H1 (cell line): Measurements from ENCODE around the gene SBF2. TPM values are rescaled to one million over a fixed set of nuclear protein-coding genes. Genes with fewer than 3 reads are reported as not detected.

Experiments used
- CTCF ChIA-PET: fragments of 300-600 bp; sonication (Branson Sonifier 250); formaldehyde crosslinking; loops from one replicate; lab custom pipeline; 2021; ENCODE audit not compliant: partially characterized antibody; lab: Charles Lee
- POLR2A ChIA-PET: fragments of 300-600 bp; sonication (Branson Sonifier 250); formaldehyde crosslinking; loops from one replicate; lab custom pipeline; 2021; ENCODE audit warnings: inconsistent platforms; ENCODE audit not compliant: partially characterized antibody; lab: Charles Lee
- DNase-seq, 2 experiments: peaks; one replicate each; pipeline versions ENCODE4 v3.0.0 to v3.0.0-alpha.2; 2010 to 2022; ENCODE audit warnings: low spot score in 2 of 2, low read depth in 1 of 2, mixed read lengths in 1 of 2
- FAIRE-seq: peaks from 2 replicates; lab custom pipeline; 2011; peaks lifted over from hg19 to GRCh38; lab: Jason Lieb, UNC
- H2AFZ ChIP-seq: 2 replicates; pipeline ENCODE4 v1.8.1; 2012; ENCODE audit warnings: low read length, inconsistent platforms
- H2AK5ac ChIP-seq: 2 replicates; pipeline ENCODE4 v1.6.1; 2013; ENCODE audit warnings: low read depth, low read length
- H2BK120ac ChIP-seq: replicated peaks from 2 replicates; pipeline ENCODE3; 2013; ENCODE audit warnings: low read depth, low read length, inconsistent platforms
- H2BK12ac ChIP-seq: 2 replicates; pipeline ENCODE4 v1.6.1; 2013; ENCODE audit warnings: low read depth, low read length
- H2BK15ac ChIP-seq: 2 replicates; pipeline ENCODE4 v1.6.1; 2013; ENCODE audit warnings: low read length
- H2BK20ac ChIP-seq: 2 replicates; pipeline ENCODE4 v1.6.1; 2013; ENCODE audit warnings: low read length
- H2BK5ac ChIP-seq: 2 replicates; pipeline ENCODE4 v1.6.1; 2013; ENCODE audit warnings: low read depth, low read length
- H3K14ac ChIP-seq: 2 replicates; pipeline ENCODE4 v1.6.1; 2013; ENCODE audit warnings: inconsistent platforms; ENCODE audit not compliant: insufficient read length
- H3K18ac ChIP-seq: 2 replicates; pipeline ENCODE4 v1.6.1; 2013; ENCODE audit warnings: low read length; ENCODE audit errors: extremely low read depth
- H3K23ac ChIP-seq: 2 replicates; pipeline ENCODE4 v1.6.1; 2013; ENCODE audit warnings: inconsistent platforms; ENCODE audit not compliant: insufficient read length
- H3K23me2 ChIP-seq: 2 replicates; pipeline ENCODE4 v1.6.1; 2013; ENCODE audit warnings: low read depth, low read length
- H3K27ac ChIP-seq: 2 replicates; pipeline ENCODE4 v1.6.1; 2011; ENCODE audit warnings: low read depth, low read length, inconsistent platforms
- H3K27me3 ChIP-seq, 4 experiments: replicated peaks in 1 of 4; 1 replicate in 1 of 4; 2 replicates in 3 of 4; pipeline versions ENCODE4 v1.6.1 to v1.8.1; 2011 to 2013; ENCODE audit warnings: low read length in 3 of 4, mild to moderate bottlenecking in 3 of 4, inconsistent platforms in 2 of 4, mixed read lengths in 2 of 4, moderate library complexity in 1 of 4; ENCODE audit not compliant: control insufficient read depth in 3 of 4, insufficient read depth in 3 of 4; ENCODE audit errors: extremely low read depth in 1 of 4
- H3K36me3 ChIP-seq, 4 experiments: 2 replicates each; pipeline versions ENCODE4 v1.6.1 to v1.8.1; 2011 to 2013; ENCODE audit warnings: mild to moderate bottlenecking in 4 of 4, low read length in 3 of 4, moderate library complexity in 2 of 4, control low read depth in 1 of 4, inconsistent platforms in 1 of 4; ENCODE audit not compliant: insufficient read depth in 4 of 4, control insufficient read depth in 2 of 4
- H3K4ac ChIP-seq: replicated peaks from 2 replicates; pipeline ENCODE3; 2013; ENCODE audit warnings: low read length, low read depth, mixed read lengths, inconsistent platforms; ENCODE audit not compliant: insufficient read length
- H3K4me1 ChIP-seq, 4 experiments: replicated peaks in 1 of 4; 1 replicate in 1 of 4; 2 replicates in 3 of 4; pipeline versions ENCODE4 v1.6.1 to v1.8.1; 2011 to 2013; ENCODE audit warnings: low read length in 3 of 4, inconsistent platforms in 2 of 4, mixed read lengths in 1 of 4; ENCODE audit not compliant: insufficient read depth in 4 of 4, control insufficient read depth in 3 of 4
- H3K4me2 ChIP-seq, 2 experiments: 2 replicates each; pipeline versions ENCODE4 v1.6.1 to v1.8.1; 2011 to 2013; ENCODE audit warnings: low read depth in 2 of 2, low read length in 2 of 2, control low read depth in 1 of 2, inconsistent platforms in 1 of 2, mild to moderate bottlenecking in 1 of 2; ENCODE audit not compliant: insufficient read depth in 1 of 2
- H3K4me3 ChIP-seq, 4 experiments: fragments of 200-600, 300-600 bp in 1 of 4; sonication (generic), shearing (Covaris generic), sonication (Bioruptor Twin) in 1 of 4; 2 replicates each; pipeline versions ENCODE4 v1.5.1 to v1.8.1; 2011 to 2016; ENCODE audit warnings: low read length in 4 of 4, low read depth in 3 of 4, control low read depth in 2 of 4, inconsistent platforms in 2 of 4, mild to moderate bottlenecking in 2 of 4, mixed read lengths in 1 of 4, moderate library complexity in 1 of 4; ENCODE audit not compliant: insufficient read depth in 2 of 4; ENCODE audit errors: extremely low read depth in 1 of 4
- H3K56ac ChIP-seq: replicated peaks from 2 replicates; pipeline ENCODE3; 2013; ENCODE audit warnings: low read depth, mild to moderate bottlenecking, mixed read lengths, low read length, inconsistent platforms; ENCODE audit not compliant: insufficient read length
- H3K79me1 ChIP-seq: 2 replicates; pipeline ENCODE4 v1.6.1; 2013; ENCODE audit warnings: low read depth, low read length, control low read depth
- H3K79me2 ChIP-seq, 2 experiments: 2 replicates each; pipeline versions ENCODE4 v1.6.1 to v1.8.1; 2012 to 2013; ENCODE audit warnings: low read length in 2 of 2, mild to moderate bottlenecking in 2 of 2, inconsistent platforms in 1 of 2; ENCODE audit not compliant: insufficient read depth in 2 of 2, control insufficient read depth in 1 of 2
- H3K9ac ChIP-seq, 4 experiments: replicated peaks in 1 of 4; 1 replicate in 1 of 4; 2 replicates in 3 of 4; pipeline versions ENCODE4 v1.6.1 to v1.8.1; 2011 to 2013; ENCODE audit warnings: low read depth in 3 of 4, low read length in 3 of 4, control low read depth in 2 of 4, mild to moderate bottlenecking in 2 of 4, moderate library complexity in 2 of 4, inconsistent platforms in 1 of 4; ENCODE audit errors: extremely low read depth in 1 of 4
- H3K9me3 ChIP-seq, 2 experiments: 2 replicates each; pipeline versions ENCODE4 v1.6.1 to v1.8.1; 2012 to 2013; ENCODE audit warnings: mild to moderate bottlenecking in 2 of 2, moderate library complexity in 2 of 2, control low read depth in 1 of 2, inconsistent platforms in 1 of 2, low read depth in 1 of 2, low read length in 1 of 2, mixed read lengths in 1 of 2; ENCODE audit not compliant: insufficient read depth in 2 of 2
- H4K20me1 ChIP-seq, 2 experiments: replicated peaks in 1 of 2; 2 replicates each; pipeline versions ENCODE3 to v1.8.1; 2011 to 2013; ENCODE audit warnings: inconsistent platforms in 2 of 2, low read length in 2 of 2, mild to moderate bottlenecking in 1 of 2; ENCODE audit not compliant: insufficient read depth in 2 of 2, control insufficient read depth in 1 of 2
- H4K5ac ChIP-seq: 2 replicates; pipeline ENCODE4 v1.6.1; 2013; ENCODE audit warnings: low read length, low read depth, mixed read lengths, inconsistent platforms; ENCODE audit not compliant: insufficient read length
- H4K8ac ChIP-seq: 2 replicates; pipeline ENCODE4 v1.8.0; 2013; ENCODE audit warnings: mild to moderate bottlenecking, moderate library complexity, low read length, inconsistent platforms; ENCODE audit not compliant: insufficient read depth; ENCODE audit errors: extremely low read depth
- H4K91ac ChIP-seq: replicated peaks from 2 replicates; pipeline ENCODE3; 2013; ENCODE audit warnings: low read length, mixed read lengths, inconsistent platforms; ENCODE audit not compliant: insufficient read length
- BCL11A ChIP-seq, 2 experiments: IDR thresholded peaks; one replicate each; pipeline ENCODE4 v1.6.1; 2011; ENCODE audit warnings: low read depth in 2 of 2, low read length in 2 of 2, mild to moderate bottlenecking in 2 of 2
- E2F6 ChIP-seq: IDR thresholded peaks from 2 replicates; pipeline ENCODE4 v1.6.1; 2012; ENCODE audit warnings: inconsistent platforms
- USF2 ChIP-seq: IDR thresholded peaks from 2 replicates; pipeline ENCODE4 v1.6.1; 2011; ENCODE audit warnings: low read length, improper control_type of control experiment
- WGBS, 2 experiments: shearing (Covaris generic) in 1 of 2; methylation state at CpG; one replicate each; pipeline versions ENCODE4 v1.1.6 to v1.1.7; 2013 to 2015; ENCODE audit warnings: low lambda C conversion rate in 2 of 2, mixed read lengths in 2 of 2, inconsistent platforms in 1 of 2, low coverage in 1 of 2, missing lambda C conversion rate in 1 of 2; ENCODE audit not compliant: insufficient replicate concordance in 2 of 2, insufficient coverage in 1 of 2, insufficient read length in 1 of 2; ENCODE audit errors: extremely low coverage in 1 of 2, missing lambda C conversion rate in 1 of 2; 5-methylcytosine and 5-hydroxymethylcytosine counted together
- polyA plus RNA-seq, 7 experiments: library from polyadenylated mRNA; depleted of rRNA in 3 of 7; stranded (reverse) in 5 of 7; unstranded in 2 of 7; fragments of >200 nt in 5 of 7; fragments of 200-250 nt in 2 of 7; gene quantifications; 1 replicate in 5 of 7; 2 replicates in 1 of 7; 4 replicates in 1 of 7; pipeline versions ENCODE4 v1.2.1 to v1.2.3, GENCODE V29; 2011 to 2013; ENCODE audit warnings: missing spikeins in 2 of 7, mixed read lengths in 2 of 7
- total RNA-seq: library from RNA; stranded (reverse); fragmentation: NEBNext Ultra II Directional; extraction: Animal tissue kit (Norgen Biotek cat#: 25700); gene quantifications from 2 replicates; pipeline ENCODE4 v1.2.1, GENCODE V29; 2021

Gene SBF2
- total and polyA plus RNA-seq, 2 of the 8 experiments (the other 6 are each of a cell fraction or from before 2014, with no cell fraction given), result 36.7 to 50.5 TPM

- no peaks in the 10 kb centered on the region for H3K23me2 ChIP-seq
- H2BK120ac ChIP-seq, result no peak overlapping the region
- H3K4me2 ChIP-seq, result no peak overlapping the region
- no peak overlapping the region for H2BK20ac ChIP-seq
- no peak overlapping the region for H3K9ac ChIP-seq
- no peaks in the 10 kb centered on the region for H3K9me3 ChIP-seq
- H3K79me1 ChIP-seq, result no peaks in the 10 kb centered on the region
- 93% methylated on average over 3 of the region's 3 CpGs; no CpG with 5 or more reads in 1 of the 2 experiments for WGBS, 2 experiments
- DNase-seq (no peak), FAIRE-seq (no peak)
- no peak overlapping the region for H3K56ac ChIP-seq
- no peak overlapping the region for H2BK5ac ChIP-seq
- H4K5ac ChIP-seq, result no peak overlapping the region
- H3K79me2 ChIP-seq, result no peaks in the 10 kb centered on the region
- no peak overlapping the region for H3K4ac ChIP-seq
- H3K36me3 ChIP-seq, result no peaks in the 10 kb centered on the region
- H4K20me1 ChIP-seq, result no peaks in the 10 kb centered on the region
- CTCF ChIA-PET, result interaction anchor here (0.6 to 1.6 kb wide), 8 partner anchors 9 to 356 kb away, joined by 3 to 5 read pairs (median 3); no protein-coding TSS in a partner anchor
- H4K8ac ChIP-seq, result no peak overlapping the region
- TF ChIP-seq BCL11A (IDR thresholded peaks at IDR 0.05; ENCODE audit: low read depth in 2 of 2, low read length in 2 of 2), result no peak
- no peak for TF ChIP-seq E2F6
- no peak for TF ChIP-seq USF2
- no peak overlapping the region for H2AFZ ChIP-seq
- H3K18ac ChIP-seq, result no peak overlapping the region; the same call in 1 of the 2 replicates
- H4K91ac ChIP-seq, result peak overlapping the region; percentile 13
- 0 out of 2 replicates have a peak overlapping the region, but pooled peaks have one; percentile 6 for H2BK15ac ChIP-seq
- no peaks in the 10 kb centered on the region for H3K27me3 ChIP-seq
- H3K4me1 ChIP-seq, result peaks cover 3 to 9% (median 3%) of the 10 kb centered on the region in 4 experiments; a peak in 5 of 7 replicates
- no peak overlapping the region for H2AK5ac ChIP-seq
- no peak overlapping the region for H3K4me3 ChIP-seq
- no peak overlapping the region for H3K27ac ChIP-seq
- POLR2A ChIA-PET, result interaction anchor here (1.3 to 2.3 kb wide), 3 partner anchors 21 to 24 kb away, joined by 3 to 6 read pairs (median 4); partner anchors contain the start of gene ADM
- H3K14ac ChIP-seq, result no peak overlapping the region
- H3K23ac ChIP-seq, result no peak overlapping the region
- H2BK12ac ChIP-seq, result peak overlapping the region; percentile 10; the same call in 1 of the 2 replicates
Observed at GRCh38 chr11:10328314-10329098, 34.5 kb upstream of the SBF2 start.
